Ovary (tissue), 1 donor: ENCODE results near the gene KCNMA1.

Source experiments
- EP300 ChIP-seq: sonication (generic); formaldehyde crosslinking; IDR thresholded peaks from one replicate; pipeline ENCODE4 v1.6.1; 2017; ENCODE audit warnings: antibody characterized with exemption
- POLR2A ChIP-seq: fragments of 450-650 bp; IDR thresholded peaks from one replicate; pipeline ENCODE4 v1.6.1; 2017; ENCODE audit warnings: antibody characterized with exemption, mild to moderate bottlenecking, moderate library complexity

DNA sequence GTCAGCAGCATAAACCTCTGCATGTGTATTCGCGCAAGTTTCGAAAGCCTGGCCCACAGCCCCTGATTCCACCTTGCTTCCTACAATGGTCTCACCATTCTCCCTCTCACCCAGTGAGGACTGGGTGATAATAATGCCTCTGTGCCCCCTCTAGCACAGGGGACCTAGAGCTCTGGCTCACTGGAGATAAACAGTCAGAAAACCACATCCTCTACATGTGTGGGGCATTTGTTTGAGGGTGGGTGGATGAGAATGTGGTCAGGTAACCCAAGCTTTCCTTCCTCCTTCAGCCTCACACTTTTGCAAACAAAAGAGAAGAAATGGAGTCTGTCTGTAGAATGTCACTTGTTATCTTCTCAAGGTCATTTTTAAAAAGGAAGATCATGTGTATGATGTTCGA, 373.5 kb downstream of the KCNMA1 start:
- TF ChIP-seq EP300 = no peak
- TF ChIP-seq POLR2A = no peak
